RWPE1 (cell line): ENCODE measurements around the gene ALKAL2.

ENCODE experiments used
- CTCF ChIA-PET: fragments of 350-600 bp; sonication (Branson Sonifier 250); formaldehyde crosslinking; extraction: SDS; loops from one replicate; lab custom pipeline; 2021; lab: Yijun Ruan, JAX
- POLR2A ChIA-PET: fragments of 400-600 bp; formaldehyde crosslinking; extraction: SDS; loops from one replicate; lab custom pipeline; 2020; ENCODE audit warnings: antibody characterized with exemption; ENCODE audit not compliant: low non-redundant PET; lab: Yijun Ruan, JAX
- DNase-seq: peaks from one replicate; pipeline ENCODE4 v3.0.0; 2012; ENCODE audit warnings: low spot score
- H3K27ac ChIP-seq: fragments of 450-650 bp; 2 replicates; pipeline ENCODE4 v1.5.1; 2017
- TF ChIP-seq, protein P1 (sequence below): fragments of 450-650 bp; conservative IDR thresholded peaks from 2 replicates; pipeline ENCODE4 v1.5.1; 2017; ENCODE audit warnings: low read depth, mild to moderate bottlenecking

Gene ALKAL2

DNA sequence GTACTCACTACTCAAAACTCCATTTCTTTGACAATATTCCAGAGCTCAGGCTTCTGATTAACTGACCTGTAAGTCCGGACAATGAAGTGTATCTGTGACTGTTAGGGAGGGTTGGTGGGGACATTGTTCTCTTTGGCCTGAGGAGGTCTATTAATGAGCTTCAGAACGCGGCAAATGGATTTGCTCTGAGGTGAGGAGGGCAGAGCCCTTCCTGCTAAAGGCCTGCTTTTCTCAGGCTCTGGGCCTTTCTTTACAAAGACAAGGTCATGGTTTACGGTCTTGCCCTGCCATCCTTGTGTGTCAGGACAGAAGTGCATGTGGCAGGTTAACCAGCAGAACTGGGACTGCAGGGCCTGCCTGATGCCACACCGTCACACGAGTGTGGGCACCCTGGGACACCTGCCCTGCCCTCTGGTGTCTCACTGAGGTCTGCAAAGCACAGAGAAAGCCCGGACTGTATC is 7.2 kb downstream of the ALKAL2 start:
- ChIA-PET CTCF (no interaction called here), POLR2A (no interaction called here)
- TF ChIP-seq, protein P1, sequence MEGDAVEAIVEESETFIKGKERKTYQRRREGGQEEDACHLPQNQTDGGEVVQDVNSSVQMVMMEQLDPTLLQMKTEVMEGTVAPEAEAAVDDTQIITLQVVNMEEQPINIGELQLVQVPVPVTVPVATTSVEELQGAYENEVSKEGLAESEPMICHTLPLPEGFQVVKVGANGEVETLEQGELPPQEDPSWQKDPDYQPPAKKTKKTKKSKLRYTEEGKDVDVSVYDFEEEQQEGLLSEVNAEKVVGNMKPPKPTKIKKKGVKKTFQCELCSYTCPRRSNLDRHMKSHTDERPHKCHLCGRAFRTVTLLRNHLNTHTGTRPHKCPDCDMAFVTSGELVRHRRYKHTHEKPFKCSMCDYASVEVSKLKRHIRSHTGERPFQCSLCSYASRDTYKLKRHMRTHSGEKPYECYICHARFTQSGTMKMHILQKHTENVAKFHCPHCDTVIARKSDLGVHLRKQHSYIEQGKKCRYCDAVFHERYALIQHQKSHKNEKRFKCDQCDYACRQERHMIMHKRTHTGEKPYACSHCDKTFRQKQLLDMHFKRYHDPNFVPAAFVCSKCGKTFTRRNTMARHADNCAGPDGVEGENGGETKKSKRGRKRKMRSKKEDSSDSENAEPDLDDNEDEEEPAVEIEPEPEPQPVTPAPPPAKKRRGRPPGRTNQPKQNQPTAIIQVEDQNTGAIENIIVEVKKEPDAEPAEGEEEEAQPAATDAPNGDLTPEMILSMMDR, result no peak
- no peak for DNase-seq
- no peak overlapping the region for H3K27ac ChIP-seq

DNA sequence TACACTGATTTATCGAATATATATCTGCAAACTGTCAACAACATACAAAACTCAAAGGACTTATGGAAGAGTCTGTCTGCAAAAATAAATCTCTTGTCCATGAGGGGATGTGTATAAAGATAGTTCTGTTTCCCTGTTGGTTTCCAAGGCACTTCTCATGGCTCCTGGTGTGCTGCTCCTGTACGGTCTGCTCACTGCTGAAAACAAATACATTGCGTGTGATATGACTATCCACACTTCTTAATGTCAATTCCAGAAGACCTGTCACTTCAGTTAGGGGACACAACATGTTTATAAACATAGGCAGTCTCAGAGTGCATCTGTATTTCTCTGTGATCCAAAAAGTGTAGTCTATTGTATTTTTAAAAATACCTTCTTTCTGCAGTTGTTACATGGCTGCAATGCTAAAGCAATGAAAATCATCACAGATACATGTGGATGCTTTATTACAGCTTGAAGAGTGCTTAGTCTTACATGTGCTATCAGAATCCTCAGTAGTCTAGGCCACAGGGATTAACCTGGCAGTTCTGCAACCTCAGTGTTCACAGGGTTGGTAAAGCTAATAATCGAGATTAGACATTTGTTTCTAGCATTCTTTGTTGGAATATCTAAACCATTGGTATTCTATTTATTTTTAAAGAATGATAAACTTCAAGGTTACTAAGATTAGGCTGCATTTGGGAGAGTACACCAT is 7.8 kb downstream of the ALKAL2 start:
- no peak overlapping the region for H3K27ac ChIP-seq
- DNase-seq, result no peak
- POLR2A ChIA-PET, result no interaction called here
- CTCF ChIA-PET, result no interaction called here
- TF ChIP-seq, protein P1, result no peak

DNA sequence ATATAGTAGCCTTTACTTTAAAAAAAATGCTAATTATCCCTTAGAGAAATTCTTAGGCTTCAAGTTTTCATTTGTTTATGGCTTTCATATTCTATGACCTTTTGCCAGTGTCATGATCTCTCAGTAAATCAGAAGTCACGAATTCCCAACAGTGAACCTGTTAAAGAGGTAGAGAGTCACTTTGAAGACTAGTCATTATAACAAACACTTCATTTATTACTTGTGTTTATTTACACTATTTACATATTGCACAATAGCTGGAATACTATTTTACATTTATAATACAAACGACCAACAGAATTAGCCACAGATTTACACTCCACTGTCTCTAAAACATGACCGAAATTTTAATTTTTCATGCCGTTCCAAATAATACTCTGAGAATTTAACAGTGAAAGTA is 8.5 kb downstream of the ALKAL2 start:
- POLR2A ChIA-PET, result no interaction called here
- DNase-seq, result no peak
- no peak overlapping the region for H3K27ac ChIP-seq
- TF ChIP-seq, protein P1, result no peak
- CTCF ChIA-PET, result no interaction called here

DNA sequence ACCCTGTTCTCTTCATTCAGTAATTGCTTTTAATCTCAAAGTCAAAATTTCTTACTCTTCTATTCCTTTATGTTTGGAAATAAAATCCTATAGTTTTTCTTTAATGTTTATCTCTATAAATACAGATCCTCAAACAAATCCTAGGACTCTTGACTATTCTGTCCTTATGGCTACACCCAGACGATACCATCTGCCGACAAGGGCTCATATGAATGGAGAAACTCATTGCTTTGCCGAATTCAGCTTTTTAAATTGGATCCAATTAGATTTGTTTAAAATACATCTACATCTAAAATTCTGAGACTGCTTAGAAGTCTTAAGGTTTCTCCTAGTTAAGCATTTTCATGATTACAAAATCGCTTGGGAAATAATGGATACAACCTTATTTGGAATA is 9.0 kb downstream of the ALKAL2 start:
- ChIA-PET POLR2A (no interaction called here), CTCF (interaction anchor here (1.0 kb wide), 1 partner anchor 11 kb away, joined by 4 read pairs; no protein-coding TSS in a partner anchor)
- DNase-seq, result no peak
- TF ChIP-seq, protein P1, result no peak
- no peak overlapping the region for H3K27ac ChIP-seq

DNA sequence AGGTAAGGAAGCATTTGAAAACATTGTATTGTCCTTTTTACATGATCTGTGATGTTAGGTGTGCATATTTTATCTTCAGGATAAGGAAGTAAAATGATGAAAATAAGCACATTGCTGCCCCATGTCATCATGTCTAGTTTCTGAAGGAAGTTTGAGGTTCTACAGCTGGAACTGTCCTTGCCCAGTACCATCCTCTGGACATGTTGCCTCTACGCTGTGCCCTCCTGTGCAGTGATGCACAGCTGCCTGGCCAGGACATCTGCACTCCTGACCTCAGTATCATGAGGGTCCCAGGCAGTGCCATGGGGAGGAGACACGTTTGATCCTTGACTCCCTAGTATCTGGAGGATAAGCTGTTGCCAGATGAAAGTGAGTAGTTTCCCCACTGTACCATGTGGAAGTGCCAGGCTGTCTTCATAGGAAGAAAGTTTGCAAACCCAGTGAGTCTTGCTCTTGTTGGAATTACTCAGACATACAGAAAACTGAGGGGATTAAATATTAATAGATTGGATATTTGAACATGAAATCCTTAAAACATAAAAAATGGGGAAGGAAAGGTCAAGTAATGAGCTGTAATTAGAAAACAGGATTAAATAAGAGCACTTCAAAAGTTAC is 9.5 kb downstream of the ALKAL2 start:
- TF ChIP-seq, protein P1, result no peak
- DNase-seq, result no peak
- ChIA-PET CTCF (interaction anchor here (0.5 to 1.0 kb wide), 2 partner anchors 12 to 13 kb away, joined by 3 to 4 read pairs; no protein-coding TSS in a partner anchor), POLR2A (no interaction called here)
- no peak overlapping the region for H3K27ac ChIP-seq

DNA sequence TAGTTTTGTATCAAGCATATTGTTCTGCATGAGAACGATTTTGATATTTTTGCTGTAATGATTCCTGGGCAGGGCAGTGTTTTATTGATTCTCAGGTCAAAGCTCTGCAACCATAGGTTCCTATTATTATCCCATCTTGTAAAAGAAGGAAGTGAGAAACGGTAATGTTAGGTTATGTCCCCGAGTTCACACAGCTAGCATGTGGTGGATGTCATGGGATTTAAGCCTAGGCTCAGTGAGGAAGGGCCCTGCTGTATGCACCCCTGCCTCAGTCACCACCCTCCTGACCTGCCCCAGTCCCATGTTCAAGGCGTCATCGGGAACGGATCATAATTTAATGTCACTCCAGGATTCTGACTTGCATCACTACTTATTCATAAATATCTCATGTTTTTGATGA is 12.4 kb downstream of the ALKAL2 start:
- ChIA-PET POLR2A (no interaction called here), CTCF (no interaction called here)
- DNase-seq, result no peak
- TF ChIP-seq, protein P1, result no peak
- H3K27ac ChIP-seq, result no peak overlapping the region
